ENCODE measurements around the gene HMGCS1.

DNA sequence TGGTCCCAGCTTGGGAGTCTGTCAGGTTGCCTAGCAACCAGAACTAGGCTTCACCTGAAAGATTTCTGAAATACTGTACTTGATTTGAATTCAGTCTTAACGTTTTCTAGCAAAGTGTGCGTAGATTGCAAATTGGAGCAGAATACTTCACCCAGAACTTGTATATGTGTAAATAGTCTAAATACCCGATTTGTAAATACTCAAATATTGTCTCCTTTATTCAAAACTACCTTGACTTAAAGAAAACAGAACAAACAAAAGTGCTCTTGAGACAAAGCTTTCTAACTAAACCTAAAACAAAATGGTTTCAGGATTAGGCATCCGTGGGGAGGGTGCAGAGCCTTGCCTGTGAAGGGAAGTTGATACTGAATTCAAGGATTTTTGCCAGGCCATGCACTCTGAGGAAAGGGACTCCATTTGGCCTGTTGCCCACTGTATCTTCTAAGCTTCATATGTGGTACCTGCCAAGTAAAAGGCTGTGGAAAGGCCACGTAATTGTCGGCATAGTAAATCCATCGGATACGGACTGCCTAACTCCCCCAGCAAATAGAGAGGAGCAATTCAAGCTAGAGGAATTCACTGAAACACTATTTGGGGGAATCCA is 744 bp upstream of the HMGCS1 start:
- no peak for TF ChIP-seq POLR2A (IDR thresholded peaks at IDR 0.05; ENCODE audit: insufficient read depth in 1 of 2, low read depth in 2 of 2, low read length in 2 of 2)
- no peak for TF ChIP-seq HDAC2 (CRISPR knock-in tag; IDR thresholded peaks at IDR 0.05)
- TF ChIP-seq PRPF4 (IDR thresholded peaks at IDR 0.05; ENCODE audit: low read depth, low read length, poor library complexity, severe bottlenecking), result no peak
- TF ChIP-seq EP300 (IDR thresholded peaks at IDR 0.05; ENCODE audit: low read depth in 2 of 2, low read length in 2 of 2), result no peak
- TF ChIP-seq EP300 (CRISPR knock-in tag; IDR thresholded peaks at IDR 0.05; ENCODE audit: borderline replicate concordance), result no peak
- TF ChIP-seq NPAS2 (CRISPR knock-in tag; IDR thresholded peaks at IDR 0.05; ENCODE audit: borderline replicate concordance), result no peak
- TF ChIP-seq, protein P1, sequence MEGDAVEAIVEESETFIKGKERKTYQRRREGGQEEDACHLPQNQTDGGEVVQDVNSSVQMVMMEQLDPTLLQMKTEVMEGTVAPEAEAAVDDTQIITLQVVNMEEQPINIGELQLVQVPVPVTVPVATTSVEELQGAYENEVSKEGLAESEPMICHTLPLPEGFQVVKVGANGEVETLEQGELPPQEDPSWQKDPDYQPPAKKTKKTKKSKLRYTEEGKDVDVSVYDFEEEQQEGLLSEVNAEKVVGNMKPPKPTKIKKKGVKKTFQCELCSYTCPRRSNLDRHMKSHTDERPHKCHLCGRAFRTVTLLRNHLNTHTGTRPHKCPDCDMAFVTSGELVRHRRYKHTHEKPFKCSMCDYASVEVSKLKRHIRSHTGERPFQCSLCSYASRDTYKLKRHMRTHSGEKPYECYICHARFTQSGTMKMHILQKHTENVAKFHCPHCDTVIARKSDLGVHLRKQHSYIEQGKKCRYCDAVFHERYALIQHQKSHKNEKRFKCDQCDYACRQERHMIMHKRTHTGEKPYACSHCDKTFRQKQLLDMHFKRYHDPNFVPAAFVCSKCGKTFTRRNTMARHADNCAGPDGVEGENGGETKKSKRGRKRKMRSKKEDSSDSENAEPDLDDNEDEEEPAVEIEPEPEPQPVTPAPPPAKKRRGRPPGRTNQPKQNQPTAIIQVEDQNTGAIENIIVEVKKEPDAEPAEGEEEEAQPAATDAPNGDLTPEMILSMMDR (CRISPR knock-in tag; IDR thresholded peaks at IDR 0.05), result no peak
- TF ChIP-seq, protein P2, sequence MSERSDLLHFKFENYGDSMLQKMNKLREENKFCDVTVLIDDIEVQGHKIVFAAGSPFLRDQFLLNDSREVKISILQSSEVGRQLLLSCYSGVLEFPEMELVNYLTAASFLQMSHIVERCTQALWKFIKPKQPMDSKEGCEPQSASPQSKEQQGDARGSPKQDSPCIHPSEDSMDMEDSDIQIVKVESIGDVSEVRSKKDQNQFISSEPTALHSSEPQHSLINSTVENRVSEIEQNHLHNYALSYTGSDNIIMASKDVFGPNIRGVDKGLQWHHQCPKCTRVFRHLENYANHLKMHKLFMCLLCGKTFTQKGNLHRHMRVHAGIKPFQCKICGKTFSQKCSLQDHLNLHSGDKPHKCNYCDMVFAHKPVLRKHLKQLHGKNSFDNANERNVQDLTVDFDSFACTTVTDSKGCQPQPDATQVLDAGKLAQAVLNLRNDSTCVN (CRISPR knock-in tag; IDR thresholded peaks at IDR 0.05; ENCODE audit: borderline replicate concordance), result no peak
